ENCODE measurements around the gene SEC63. TPM values are rescaled to one million over a fixed set of nuclear protein-coding genes. Genes with fewer than 3 reads are reported as not detected.
"Not testable (repeated sequence)": the region's sequence is repeated elsewhere in the genome, so short reads cannot be mapped to it uniquely, and the experiment has no call there.

The SEC63 gene
- total RNA-seq, 1 experiment from 2014 or later = 86.2 TPM

GRCh38 chr6:107991061-107991460, 33.1 kb upstream of the SEC63 start:
- no peak overlapping the region for H4K91ac ChIP-seq (ENCODE audit: insufficient read length, low read depth, low read length)
- no peak overlapping the region for H4K8ac ChIP-seq (replicated peaks; ENCODE audit: insufficient read length, low read depth, low read length)
- H3K79me1 ChIP-seq (ENCODE audit: insufficient read depth, low read depth, low read length, poor library complexity, severe bottlenecking) = no peaks in the 10 kb centered on the region
- H3K79me2 ChIP-seq (ENCODE audit: insufficient read depth, low read length) = no peaks in the 10 kb centered on the region
- H3K27ac Mint-ChIP-seq = 0 out of 7 replicates have a peak overlapping the region, but pooled peaks of 1 of the 3 experiments have one; percentile 5
- H3T11ph ChIP-seq (ENCODE audit: low read length) = no peak overlapping the region
- no CpG with 5 or more reads among the region's 4 CpGs for WGBS (ENCODE audit: extremely low coverage, insufficient read length, low lambda C conversion rate)
- no peaks in the 10 kb centered on the region for H4K20me1 ChIP-seq (ENCODE audit: control insufficient read depth, insufficient read depth, insufficient read length)
- no peak overlapping the region for H3K4me2 ChIP-seq (ENCODE audit: insufficient read depth, insufficient read length, low read length)
- H3K4me1 Mint-ChIP-seq = peaks cover 46% of the 10 kb centered on the region in 2 experiments
- H2AFZ ChIP-seq (ENCODE audit: low read length) = no peak overlapping the region
- no peak overlapping the region for H3K27ac ChIP-seq (ENCODE audit: insufficient read length, low read depth, low read length)
- no peak overlapping the region for H3K4me3 Mint-ChIP-seq
- H3K36me3 Mint-ChIP-seq (ENCODE audit: insufficient read depth in 1 of 3, low read depth in 3 of 3) = no peaks in the 10 kb centered on the region
- DNase-seq = no peak
- H3K18ac ChIP-seq (ENCODE audit: insufficient read length, low read depth, low read length) = no peak overlapping the region
- no peak overlapping the region for H3K9ac ChIP-seq (ENCODE audit: extremely low read depth, insufficient read length, low read length)
- peaks cover 17% of the 10 kb centered on the region; the same call in 1 of the 2 replicates for H3K4me1 ChIP-seq (ENCODE audit: insufficient read depth, low read length)
- TF ChIP-seq CTCF (conservative IDR thresholded peaks at IDR 0.05) = no peak
- H2BK15ac ChIP-seq (ENCODE audit: low read depth, low read length) = no peak overlapping the region
- no peaks in the 10 kb centered on the region for H3K23me2 ChIP-seq (ENCODE audit: insufficient read length, low read depth, low read length, poor library complexity, severe bottlenecking)
- no peak overlapping the region for H3K4ac ChIP-seq (ENCODE audit: low read depth, low read length)
- no peak overlapping the region for H3K14ac ChIP-seq (ENCODE audit: insufficient read depth, low read length)
- H4K5ac ChIP-seq (ENCODE audit: insufficient read length, low read depth, low read length) = no peak overlapping the region
- no peaks in the 10 kb centered on the region for H3K9me3 ChIP-seq (ENCODE audit: control insufficient read depth, low read depth, low read length)
- no peak overlapping the region for H2BK20ac ChIP-seq (ENCODE audit: low read depth, low read length, poor library complexity, severe bottlenecking)
- H3K9me3 Mint-ChIP-seq = no peaks in the 10 kb centered on the region; a peak in 1 of 5 replicates
- H3K23ac ChIP-seq (ENCODE audit: insufficient read length, low read depth, low read length) = no peak overlapping the region
- H2AK5ac ChIP-seq (ENCODE audit: insufficient read length, low read length) = no peak overlapping the region
- H2BK12ac ChIP-seq (ENCODE audit: insufficient read length, low read depth, low read length) = no peak overlapping the region
- no peak overlapping the region for H3K56ac ChIP-seq (ENCODE audit: insufficient read length, low read depth, low read length)
- H3K27me3 Mint-ChIP-seq (ENCODE audit: low read depth) = peaks cover 15% of the 10 kb centered on the region
- no peak overlapping the region for H2BK5ac ChIP-seq (ENCODE audit: insufficient read length, low read length)
- H2BK120ac ChIP-seq (ENCODE audit: low read depth, low read length, poor library complexity, severe bottlenecking) = no peak overlapping the region
- no peaks in the 10 kb centered on the region for H3K27me3 ChIP-seq (ENCODE audit: insufficient read depth, low read length)

GRCh38 chr6:107990587-107990986, 32.6 kb upstream of the SEC63 start:
- not testable (repeated sequence) for H3K56ac ChIP-seq (ENCODE audit: insufficient read length, low read depth, low read length); H3K79me1 ChIP-seq (ENCODE audit: insufficient read depth, low read depth, low read length, poor library complexity, severe bottlenecking); H3K23me2 ChIP-seq (ENCODE audit: insufficient read length, low read depth, low read length, poor library complexity, severe bottlenecking); DNase-seq; H4K5ac ChIP-seq (ENCODE audit: insufficient read length, low read depth, low read length); H2BK12ac ChIP-seq (ENCODE audit: insufficient read length, low read depth, low read length); H3K27ac Mint-ChIP-seq; H3K9ac ChIP-seq (ENCODE audit: extremely low read depth, insufficient read length, low read length); H3T11ph ChIP-seq (ENCODE audit: low read length); H3K9me3 Mint-ChIP-seq; H3K4ac ChIP-seq (ENCODE audit: low read depth, low read length); H3K27ac ChIP-seq (ENCODE audit: insufficient read length, low read depth, low read length); H2AK5ac ChIP-seq (ENCODE audit: insufficient read length, low read length); H3K14ac ChIP-seq (ENCODE audit: insufficient read depth, low read length); H3K27me3 ChIP-seq (ENCODE audit: insufficient read depth, low read length); H2BK20ac ChIP-seq (ENCODE audit: low read depth, low read length, poor library complexity, severe bottlenecking); H2BK15ac ChIP-seq (ENCODE audit: low read depth, low read length); H3K23ac ChIP-seq (ENCODE audit: insufficient read length, low read depth, low read length); H2BK120ac ChIP-seq (ENCODE audit: low read depth, low read length, poor library complexity, severe bottlenecking); H2BK5ac ChIP-seq (ENCODE audit: insufficient read length, low read length); H3K79me2 ChIP-seq (ENCODE audit: insufficient read depth, low read length); H3K9me3 ChIP-seq (ENCODE audit: control insufficient read depth, low read depth, low read length); H4K20me1 ChIP-seq (ENCODE audit: control insufficient read depth, insufficient read depth, insufficient read length); H3K36me3 Mint-ChIP-seq (ENCODE audit: insufficient read depth in 1 of 3, low read depth in 3 of 3); H4K91ac ChIP-seq (ENCODE audit: insufficient read length, low read depth, low read length); H2AFZ ChIP-seq (ENCODE audit: low read length); H3K18ac ChIP-seq (ENCODE audit: insufficient read length, low read depth, low read length); H3K4me2 ChIP-seq (ENCODE audit: insufficient read depth, insufficient read length, low read length); H4K8ac ChIP-seq (replicated peaks; ENCODE audit: insufficient read length, low read depth, low read length); H3K4me3 Mint-ChIP-seq
- peaks cover 46 to 49% of the 10 kb centered on the region in 2 experiments for H3K4me1 Mint-ChIP-seq
- no CpG with 5 or more reads among the region's 8 CpGs for WGBS (ENCODE audit: extremely low coverage, insufficient read length, low lambda C conversion rate)
- H3K4me1 ChIP-seq (ENCODE audit: insufficient read depth, low read length) = peaks cover 19% of the 10 kb centered on the region; the same call in 1 of the 2 replicates
- H3K27me3 Mint-ChIP-seq (ENCODE audit: low read depth) = peaks cover 17% of the 10 kb centered on the region

All from H9 (cell line).